DMS79 treated with DMSO at 0.1 percent for 48 hours (cell line): ENCODE data around the gene CNPY1.

Experiments
- DNase-seq: peaks from one replicate; lab custom pipeline; 2025; lab: John Stamatoyannopoulos, UW

Gene CNPY1

GRCh38 chr7:155489158-155489840 lies 57.1 kb downstream of the CNPY1 start:
- no peak for DNase-seq

- DNase-seq, result no peak
These were observed 57.8 kb downstream of the CNPY1 start for GRCh38 chr7:155488483-155489127.

- DNase-seq, result no peak
These were observed 58.6 kb downstream of the CNPY1 start for GRCh38 chr7:155487509-155488482.

DNA sequence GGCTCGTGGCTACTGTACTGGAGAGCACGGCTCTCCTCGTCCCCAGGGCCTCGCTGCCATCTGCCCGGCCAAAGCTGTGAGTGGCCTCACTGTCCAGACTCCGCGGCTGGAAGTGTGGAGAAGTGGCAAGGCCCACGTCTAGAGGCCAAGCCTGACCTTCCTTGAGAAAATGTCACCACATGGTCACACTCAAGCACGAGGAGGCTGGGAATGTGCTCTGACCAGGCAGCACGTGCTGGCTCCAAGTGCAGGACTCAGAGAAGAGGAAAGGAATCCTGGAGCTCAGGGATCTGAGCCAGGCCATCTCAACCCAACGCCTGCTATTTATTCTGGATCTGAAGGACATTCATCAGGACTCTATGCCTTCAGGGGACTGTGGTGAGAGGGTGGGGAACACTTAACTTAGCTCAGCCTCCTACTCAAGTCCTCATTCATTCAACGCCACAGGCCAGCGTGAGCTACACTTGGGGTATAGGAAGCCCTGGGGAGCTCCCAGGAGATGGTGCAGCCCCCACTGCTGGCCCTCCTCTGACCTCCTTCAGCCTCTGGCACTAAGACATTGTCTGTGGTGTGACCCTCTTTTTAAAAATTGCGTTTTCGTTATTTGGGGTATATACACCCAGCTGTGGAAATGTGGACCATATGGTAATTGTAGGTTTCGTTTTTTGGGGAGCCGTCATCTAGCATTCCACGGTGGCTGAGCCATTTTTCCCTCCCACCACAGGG lies 59.4 kb downstream of the CNPY1 start:
- DNase-seq, result peak; percentile 5

DNA sequence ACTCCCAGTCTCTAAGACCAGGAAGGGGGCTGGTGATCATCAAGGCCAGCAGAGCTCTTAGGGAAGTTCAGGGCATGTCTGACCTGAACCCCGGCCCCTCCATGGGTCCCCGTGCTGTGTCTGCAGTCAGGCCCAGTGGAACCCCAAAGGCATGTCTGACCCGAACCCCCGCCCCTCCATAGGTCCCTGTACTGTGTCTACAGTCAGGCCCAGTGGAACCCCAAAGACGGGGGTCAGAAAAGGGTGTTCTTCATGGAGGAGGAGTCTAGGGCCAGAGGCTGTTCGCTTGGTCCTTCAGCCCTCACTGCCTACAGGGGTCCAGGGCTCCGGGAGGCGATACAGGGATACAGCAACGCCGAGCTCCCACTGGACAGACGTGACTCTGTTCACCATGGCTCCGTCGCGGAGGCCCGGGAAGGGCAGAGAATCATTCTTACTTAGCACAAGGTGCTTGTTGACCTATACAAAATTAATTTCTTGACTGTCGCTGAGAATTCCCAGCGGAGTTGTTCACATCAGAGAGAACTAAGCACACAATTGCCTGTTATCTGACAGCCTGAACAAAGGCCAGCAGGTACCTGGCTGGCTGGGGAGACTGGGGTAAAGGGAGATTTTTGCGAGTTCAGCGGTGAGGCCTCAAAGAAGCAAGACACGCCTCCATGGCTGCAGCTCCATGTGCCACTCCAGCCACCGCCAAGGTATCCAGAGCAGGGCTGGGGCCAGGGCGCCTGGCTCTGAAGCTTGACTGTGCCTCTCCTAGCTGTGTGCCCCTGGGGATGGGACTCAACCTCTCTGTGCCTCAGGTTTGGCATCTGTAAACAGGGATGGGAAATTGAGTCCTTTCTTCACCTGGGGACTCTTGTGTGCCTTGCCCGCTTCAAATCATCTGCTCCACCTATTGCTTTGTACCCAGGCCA lies 61.6 kb downstream of the CNPY1 start:
- DNase-seq, result no peak

GRCh38 chr7:155483868-155484325 lies 62.5 kb downstream of the CNPY1 start:
- DNase-seq, result peak; percentile 34

DNA sequence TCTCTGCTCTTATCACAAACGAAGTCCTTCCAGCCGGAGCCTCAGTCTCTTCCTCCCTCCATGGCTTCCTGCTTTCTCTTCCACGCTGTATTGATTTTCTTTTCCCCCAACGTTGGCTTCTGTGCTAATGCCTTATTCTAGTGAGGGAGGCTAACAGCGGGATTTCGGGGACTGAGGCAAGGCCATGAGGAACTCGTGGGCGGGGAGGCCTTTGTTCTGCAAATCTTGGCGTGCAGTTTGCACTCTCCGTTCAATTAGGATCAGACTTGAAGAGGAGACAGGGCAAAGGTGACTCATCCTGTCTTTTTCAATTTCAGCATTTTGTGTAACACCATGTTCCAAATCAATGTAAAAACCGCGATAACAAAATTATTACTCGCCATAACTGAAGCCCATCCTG lies 63.1 kb downstream of the CNPY1 start:
- DNase-seq, result no peak

DNA sequence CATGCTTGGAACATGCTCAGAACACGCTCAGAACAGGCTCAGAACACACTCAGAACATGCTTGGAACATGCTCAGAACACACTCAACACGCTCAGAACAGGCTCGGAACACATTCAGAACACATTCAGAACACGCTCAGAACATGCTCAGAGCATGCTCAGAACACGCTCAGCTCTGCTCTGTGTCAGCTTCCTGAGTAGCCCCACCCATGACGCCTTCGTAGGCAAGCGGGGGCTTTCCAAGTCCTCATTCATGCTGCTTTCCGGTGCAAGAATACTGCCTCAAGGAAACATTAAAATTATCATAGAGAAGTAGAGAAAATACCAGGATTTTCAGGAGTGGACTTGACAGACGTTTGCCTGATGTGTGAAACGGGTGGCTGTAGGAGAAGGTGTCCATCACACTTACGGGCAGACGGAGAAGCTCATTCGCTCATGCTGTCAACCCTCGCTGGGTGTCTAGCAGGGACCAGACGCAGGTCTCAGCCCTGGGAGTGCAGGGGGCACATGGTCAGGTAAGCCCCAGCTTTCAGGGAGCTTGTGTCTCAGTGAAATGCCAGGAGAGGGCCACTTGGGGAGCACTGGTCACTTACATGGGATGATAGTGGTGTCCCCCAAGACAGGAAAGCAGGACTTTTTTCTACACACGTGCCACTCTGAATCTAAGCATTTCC lies 63.7 kb downstream of the CNPY1 start:
- no peak for DNase-seq

GRCh38 chr7:155481764-155482163 lies 64.6 kb downstream of the CNPY1 start:
- DNase-seq, result no peak

DNA sequence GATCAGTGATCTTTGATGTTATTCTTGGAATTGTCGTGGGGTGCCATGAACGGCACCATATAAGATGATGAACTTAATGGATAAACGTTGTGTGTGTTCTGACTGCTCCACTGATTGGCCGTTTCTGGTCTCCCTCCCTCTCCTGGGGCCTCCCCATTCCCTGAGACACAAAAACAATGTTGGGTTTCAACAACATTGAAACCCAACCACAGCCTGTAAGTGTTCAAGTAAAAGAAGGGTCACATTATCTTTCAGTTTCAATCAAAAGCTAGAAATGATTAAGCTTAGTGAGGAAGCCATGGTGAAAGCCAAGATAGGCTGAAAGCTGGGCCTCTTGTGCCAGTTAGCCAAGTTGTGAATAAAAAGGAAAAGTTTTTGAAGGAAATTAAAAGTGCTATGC lies 68.9 kb downstream of the CNPY1 start:
- DNase-seq, result no peak

DNA sequence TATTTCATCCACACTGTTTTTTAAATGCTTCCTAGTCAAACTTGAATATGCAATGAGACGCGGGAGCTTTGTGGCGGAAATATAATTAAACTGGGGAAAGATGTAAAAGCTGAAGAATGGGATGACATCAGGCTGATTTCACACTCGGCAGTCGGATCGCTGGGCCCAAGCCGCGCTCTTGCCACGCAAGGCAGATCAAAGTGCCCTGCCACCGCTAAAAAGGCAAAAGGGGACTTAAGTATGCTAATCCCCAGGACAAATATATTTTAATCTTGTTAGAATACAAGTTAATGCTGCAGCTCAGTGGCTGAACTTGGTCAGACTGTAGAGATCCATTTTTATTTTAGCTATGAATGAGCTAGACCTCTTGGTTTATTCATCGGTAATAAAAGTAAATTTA lies 74.6 kb downstream of the CNPY1 start:
- DNase-seq, result no peak

DNA sequence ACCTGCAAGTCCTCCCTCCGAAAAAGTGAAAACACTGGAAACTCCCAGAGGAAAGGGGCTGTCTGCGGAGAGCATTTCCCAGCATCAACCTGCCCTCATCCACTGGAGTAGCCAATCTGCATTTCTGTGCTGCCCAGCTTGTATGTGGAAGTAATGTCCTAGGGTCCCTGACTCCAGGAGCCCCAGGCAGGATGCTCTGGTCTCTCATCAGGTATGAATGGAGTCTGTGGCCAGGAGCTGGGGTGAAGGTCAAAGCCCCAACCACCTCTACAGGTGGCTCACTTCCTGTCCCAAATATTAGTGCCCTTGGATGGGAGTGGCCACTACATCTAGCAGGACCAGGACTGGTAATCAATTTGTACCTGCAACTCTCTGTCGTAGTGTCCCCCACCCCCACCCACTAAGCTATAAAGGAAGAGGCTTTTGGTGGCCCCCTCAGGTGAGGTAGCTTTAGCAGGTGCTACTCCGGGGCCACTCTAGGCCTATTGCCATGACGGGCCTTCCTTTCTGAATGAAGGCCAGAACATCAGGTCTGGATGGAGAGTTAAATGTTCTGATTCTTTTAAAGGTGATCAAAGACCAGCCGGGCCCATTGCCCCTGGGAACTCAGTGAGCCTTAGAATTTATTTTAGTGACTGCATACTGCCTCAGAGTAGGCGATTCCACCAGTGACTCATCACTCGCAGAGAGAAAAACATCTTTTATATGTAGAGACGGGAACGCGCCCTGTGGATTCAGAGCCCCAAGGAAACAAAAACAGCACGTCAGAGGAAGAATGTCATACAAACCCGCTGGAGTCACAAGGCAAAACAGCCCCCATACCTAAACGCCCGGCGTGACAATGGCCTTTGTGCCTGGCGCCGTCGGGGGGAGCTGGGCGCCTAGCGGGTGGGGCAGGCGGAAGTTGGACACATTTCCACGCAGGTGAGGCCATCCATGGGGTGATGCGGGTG lies 75.4 kb downstream of the CNPY1 start:
- DNase-seq, result no peak

GRCh38 chr7:155470186-155470487 lies 76.2 kb downstream of the CNPY1 start:
- DNase-seq, result no peak

DNA sequence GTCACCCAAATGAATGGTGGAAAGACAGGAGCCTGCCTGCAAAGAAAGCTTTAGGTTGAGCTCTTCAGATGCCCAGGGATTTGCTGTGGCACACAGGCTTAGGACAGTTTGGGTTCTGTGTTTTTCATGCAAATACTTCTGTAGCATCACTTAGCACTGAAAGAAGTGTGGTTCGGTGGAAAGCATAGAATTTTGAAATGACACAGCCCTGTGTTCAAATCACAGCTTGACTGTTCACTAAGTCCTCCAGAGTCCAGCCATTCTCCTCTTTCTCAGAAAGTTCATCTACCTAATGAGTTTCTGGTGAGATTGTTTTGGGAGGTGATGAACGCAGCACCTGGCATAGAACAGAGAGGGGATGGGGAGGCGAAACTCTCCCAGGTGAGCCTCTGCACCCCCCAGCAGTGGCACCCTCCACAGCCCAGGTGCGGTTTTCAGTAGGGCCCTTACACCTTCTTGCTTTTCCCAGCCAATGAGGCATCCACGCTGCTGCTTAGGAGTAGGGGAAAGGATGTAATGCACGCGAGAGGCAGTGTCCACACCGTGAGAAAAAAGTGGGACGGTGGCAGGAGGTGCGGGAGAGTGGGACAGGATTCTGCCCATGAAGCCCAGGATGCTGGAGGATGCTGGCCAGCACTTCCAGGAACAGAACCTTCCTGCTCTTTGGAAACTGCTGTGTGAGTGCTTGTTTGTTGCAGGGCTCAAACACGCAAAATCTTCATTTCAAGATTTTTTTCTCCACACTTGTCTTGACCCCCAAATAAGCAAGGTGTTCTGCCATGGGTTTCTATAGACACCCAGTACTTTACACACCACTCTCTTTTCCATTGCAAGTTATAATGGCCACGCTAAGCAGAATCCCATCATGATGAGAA lies 76.8 kb downstream of the CNPY1 start:
- DNase-seq, result no peak

DNA sequence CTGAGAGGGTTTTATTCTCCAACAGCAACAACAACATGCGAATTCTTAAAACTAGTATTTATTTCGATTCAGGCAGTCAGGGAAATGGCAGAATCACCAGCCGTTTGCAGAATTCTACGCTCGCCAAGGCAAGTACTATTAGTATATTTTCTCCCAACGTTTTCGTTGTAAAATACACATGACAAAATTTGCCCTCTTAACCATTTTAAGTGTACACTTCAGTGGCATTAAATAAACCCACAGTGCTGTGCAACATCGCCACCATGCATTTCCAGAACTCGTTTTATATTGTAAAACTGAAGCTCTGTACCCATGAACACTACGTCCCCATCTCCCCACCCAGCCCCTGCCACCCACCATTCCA lies 77.6 kb downstream of the CNPY1 start:
- peak; percentile 46 for DNase-seq

- peak; percentile 83 for DNase-seq
These were observed 78.2 kb downstream of the CNPY1 start for GRCh38 chr7:155467846-155468784.
